ENCODE data around the gene PCNX2.

DNA sequence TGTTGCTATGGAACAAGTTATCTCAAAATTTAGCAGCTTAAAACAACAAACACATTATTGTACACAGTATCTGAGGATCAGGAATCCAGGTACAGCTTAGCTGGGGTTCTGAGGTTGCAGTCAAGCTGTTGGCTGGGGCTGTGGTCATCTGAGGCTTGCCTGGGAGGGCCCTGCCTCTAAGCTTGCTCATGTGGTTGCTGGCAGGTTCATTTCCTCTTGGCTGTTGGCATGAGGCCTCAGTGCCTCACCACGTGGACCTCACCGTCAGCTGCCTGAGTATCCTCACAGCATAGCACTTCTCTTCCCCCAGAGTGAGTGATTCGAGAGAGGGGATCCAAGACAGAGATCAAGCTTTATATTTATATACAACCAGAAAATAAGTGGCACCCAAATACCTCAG lies 326.6 kb downstream of the PCNX2 start:
- TF ChIP-seq POLR2A (IDR thresholded peaks at IDR 0.05), result no peak
- TF ChIP-seq, protein P1, sequence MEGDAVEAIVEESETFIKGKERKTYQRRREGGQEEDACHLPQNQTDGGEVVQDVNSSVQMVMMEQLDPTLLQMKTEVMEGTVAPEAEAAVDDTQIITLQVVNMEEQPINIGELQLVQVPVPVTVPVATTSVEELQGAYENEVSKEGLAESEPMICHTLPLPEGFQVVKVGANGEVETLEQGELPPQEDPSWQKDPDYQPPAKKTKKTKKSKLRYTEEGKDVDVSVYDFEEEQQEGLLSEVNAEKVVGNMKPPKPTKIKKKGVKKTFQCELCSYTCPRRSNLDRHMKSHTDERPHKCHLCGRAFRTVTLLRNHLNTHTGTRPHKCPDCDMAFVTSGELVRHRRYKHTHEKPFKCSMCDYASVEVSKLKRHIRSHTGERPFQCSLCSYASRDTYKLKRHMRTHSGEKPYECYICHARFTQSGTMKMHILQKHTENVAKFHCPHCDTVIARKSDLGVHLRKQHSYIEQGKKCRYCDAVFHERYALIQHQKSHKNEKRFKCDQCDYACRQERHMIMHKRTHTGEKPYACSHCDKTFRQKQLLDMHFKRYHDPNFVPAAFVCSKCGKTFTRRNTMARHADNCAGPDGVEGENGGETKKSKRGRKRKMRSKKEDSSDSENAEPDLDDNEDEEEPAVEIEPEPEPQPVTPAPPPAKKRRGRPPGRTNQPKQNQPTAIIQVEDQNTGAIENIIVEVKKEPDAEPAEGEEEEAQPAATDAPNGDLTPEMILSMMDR (IDR thresholded peaks at IDR 0.05), result no peak

Measured in sigmoid colon (tissue), 3 donors.